Choroid plexus epithelial cell (primary cell): ENCODE results near the gene LRRC47.

Source experiments
- DNase-seq: peaks from one replicate; pipeline ENCODE4 v3.0.0-alpha.2; 2010; ENCODE audit warnings: low read depth
- H3K4me3 ChIP-seq: 2 replicates; pipeline ENCODE4 v1.5.1; 2011; ENCODE audit warnings: low read depth, mild to moderate bottlenecking, control low read depth, low read length, moderate library complexity
- CTCF ChIP-seq: conservative IDR thresholded peaks from 2 replicates; pipeline ENCODE4 v1.5.1; 2011; ENCODE audit warnings: low read depth, mild to moderate bottlenecking, control low read depth, inconsistent platforms, low read length, moderate library complexity

Gene LRRC47

GRCh38 chr1:3770047-3770765, 26.1 kb downstream of the LRRC47 start:
- no peak overlapping the region for H3K4me3 ChIP-seq
- no peak for TF ChIP-seq CTCF
- DNase-seq = no peak

- H3K4me3 ChIP-seq = no peak overlapping the region
- DNase-seq = no peak
- TF ChIP-seq CTCF = no peak
These were observed 27.4 kb downstream of the LRRC47 start for GRCh38 chr1:3768811-3769390.

GRCh38 chr1:3767328-3767925, 28.9 kb downstream of the LRRC47 start:
- TF ChIP-seq CTCF = no peak
- no peak overlapping the region for H3K4me3 ChIP-seq
- DNase-seq = no peak

- no peak for DNase-seq
- no peak for TF ChIP-seq CTCF
- H3K4me3 ChIP-seq = no peak overlapping the region
These were observed 32.8 kb downstream of the LRRC47 start for GRCh38 chr1:3763351-3764125.

GRCh38 chr1:3762873-3763228, 33.4 kb downstream of the LRRC47 start:
- TF ChIP-seq CTCF = no peak
- DNase-seq = no peak
- no peak overlapping the region for H3K4me3 ChIP-seq

- DNase-seq = no peak
- H3K4me3 ChIP-seq = no peak overlapping the region
These were observed 34.0 kb downstream of the LRRC47 start for GRCh38 chr1:3762151-3762872.

More at GRCh38 chr1:3762151-3762872, 34.0 kb downstream of the LRRC47 start:
- no peak for TF ChIP-seq CTCF
